A549 (cell line): ENCODE data around the gene WRAP53.

Source experiments
- CEBPB ChIP-seq, 2 experiments: fragments of >200 bp in 1 of 2; sonication (Bioruptor Twin) in 1 of 2; formaldehyde crosslinking in 1 of 2; IDR thresholded peaks; 2 replicates each; pipeline ENCODE4 v1.6.1; 2012 to 2016
- MAZ ChIP-seq: fragments of 150-350 bp; IDR thresholded peaks from 2 replicates; pipeline ENCODE4 v1.6.1; 2014; ENCODE audit warnings: antibody characterized with exemption, low read depth, low read length, borderline replicate concordance
- USF2 ChIP-seq: fragments of 450-650 bp; IDR thresholded peaks from 2 replicates; pipeline ENCODE4 v1.6.1; 2014; ENCODE audit warnings: antibody characterized with exemption
- ZC3H11A ChIP-seq: fragments of 450-650 bp; IDR thresholded peaks from 2 replicates; pipeline ENCODE4 v1.6.1; 2014; ENCODE audit warnings: antibody characterized with exemption, mild to moderate bottlenecking

DNA sequence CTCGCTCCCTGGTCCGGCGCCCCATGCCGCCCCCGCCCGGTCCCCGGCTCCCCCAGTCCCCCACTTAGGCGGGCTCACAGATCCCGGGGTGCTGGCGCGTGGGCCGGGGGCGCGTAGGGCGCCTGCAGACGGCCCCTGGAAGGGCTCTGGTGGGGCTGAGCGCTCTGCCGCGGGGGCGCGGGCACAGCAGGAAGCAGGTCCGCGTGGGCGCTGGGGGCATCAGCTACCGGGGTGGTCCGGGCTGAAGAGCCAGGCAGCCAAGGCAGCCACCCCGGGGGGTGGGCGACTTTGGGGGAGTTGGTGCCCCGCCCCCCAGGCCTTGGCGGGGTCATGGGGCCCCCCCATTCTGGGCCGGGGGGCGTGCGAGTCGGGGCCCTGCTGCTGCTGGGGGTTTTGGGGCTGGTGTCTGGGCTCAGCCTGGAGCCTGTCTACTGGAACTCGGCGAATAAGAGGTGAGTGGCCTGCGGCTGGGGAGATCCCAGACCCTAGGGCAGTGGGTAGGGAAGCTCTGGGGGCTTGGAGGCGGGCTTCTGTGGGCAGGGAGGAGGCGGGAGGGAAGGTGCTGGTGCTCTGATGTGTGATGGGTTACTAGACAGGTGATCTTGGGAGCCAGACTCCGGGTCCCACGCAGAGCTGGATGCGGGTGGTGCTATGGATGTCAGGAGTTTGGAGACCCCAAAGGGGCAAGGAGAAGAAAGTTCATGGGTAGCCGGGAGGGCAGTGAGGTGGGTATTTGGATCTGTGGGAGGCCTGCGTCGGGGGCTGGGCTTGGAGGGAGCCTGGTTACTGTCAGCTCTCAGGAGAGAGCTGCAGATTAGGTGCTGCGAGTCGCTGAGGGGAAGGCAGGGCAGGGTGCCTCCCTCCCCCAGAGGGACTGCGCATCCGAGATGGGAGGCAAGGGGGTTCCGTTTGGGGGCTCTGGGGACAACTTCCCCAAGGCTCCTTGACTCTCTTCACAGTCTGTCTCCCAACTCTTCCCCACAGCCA is 17.3 kb downstream of the WRAP53 start:
- no peak for TF ChIP-seq CEBPB (IDR thresholded peaks at IDR 0.05)
- no peak for TF ChIP-seq ZC3H11A
- TF ChIP-seq USF2 = no peak
- TF ChIP-seq MAZ = no peak
